HepG2 (cell line): ENCODE data around the gene BAIAP2L1. TPM values are rescaled to one million over a fixed set of nuclear protein-coding genes. Genes with fewer than 3 reads are reported as not detected.

Experiments used
- AGO1 ChIP-seq: fragments of 200-400 bp; formaldehyde crosslinking; IDR thresholded peaks from 2 replicates; pipeline ENCODE4 v1.6.1; 2017; ENCODE audit warnings: mild to moderate bottlenecking, low read depth, low read length, moderate library complexity; ENCODE audit not compliant: poor library complexity, severe bottlenecking
- AKAP8 ChIP-seq: sonication (generic); formaldehyde crosslinking; IDR thresholded peaks from 2 replicates; pipeline ENCODE4 v1.5.1; 2020; ENCODE audit warnings: mild to moderate bottlenecking, missing genetic modification reagents
- ELF3 ChIP-seq: IDR thresholded peaks from 2 replicates; pipeline ENCODE4 v1.6.1; 2016; ENCODE audit warnings: missing genetic modification reagents, missing compliant biosample characterization
- HNF4G ChIP-seq, 2 experiments: sonication (generic) in 1 of 2; formaldehyde crosslinking in 1 of 2; IDR thresholded peaks; 2 replicates each; pipeline versions ENCODE4 v1.4.0 to v1.6.1; 2011 to 2020; ENCODE audit warnings: borderline replicate concordance in 2 of 2, low read depth in 2 of 2, mild to moderate bottlenecking in 2 of 2, low read length in 1 of 2, missing genetic modification reagents in 1 of 2, moderate library complexity in 1 of 2
- KDM2A ChIP-seq: sonication (generic); formaldehyde crosslinking; IDR thresholded peaks from 2 replicates; pipeline ENCODE4 v1.4.0; 2020; ENCODE audit warnings: low read depth, missing genetic modification reagents, borderline replicate concordance
- MEF2D ChIP-seq: sonication (generic); formaldehyde crosslinking; IDR thresholded peaks from 2 replicates; pipeline ENCODE4 v1.5.1; 2020; ENCODE audit warnings: mild to moderate bottlenecking, missing genetic modification reagents
- MIER3 ChIP-seq: IDR thresholded peaks from 2 replicates; pipeline ENCODE4 v1.6.1; 2016; ENCODE audit warnings: missing compliant biosample characterization, borderline replicate concordance
- NONO ChIP-seq, 2 experiments: fragments of 450-650 bp in 1 of 2; sonication (generic) in 1 of 2; formaldehyde crosslinking in 1 of 2; IDR thresholded peaks in 1 of 2; conservative IDR thresholded peaks in 1 of 2; 2 replicates each; pipeline versions ENCODE4 v1.6.1 to v1.8.0; 2017 to 2022; ENCODE audit warnings: mild to moderate bottlenecking in 1 of 2, missing genetic modification reagents in 1 of 2, moderate library complexity in 1 of 2
- PHF5A ChIP-seq: IDR thresholded peaks from one replicate; pipeline ENCODE4 v1.6.1; 2018; ENCODE audit warnings: low read depth, missing genetic modification reagents; ENCODE audit not compliant: unreplicated experiment
- PPARG ChIP-seq: conservative IDR thresholded peaks from 2 replicates; pipeline ENCODE4 v1.6.1; 2016; ENCODE audit warnings: missing biosample characterization, missing genetic modification reagents
- PTBP1 ChIP-seq: fragments of 200-400 bp; formaldehyde crosslinking; IDR thresholded peaks from 2 replicates; pipeline ENCODE4 v1.6.1; 2018; ENCODE audit warnings: low read length, low read depth; ENCODE audit not compliant: poor library complexity, severe bottlenecking
- SALL1 ChIP-seq: sonication (generic); formaldehyde crosslinking; IDR thresholded peaks from 2 replicates; pipeline ENCODE4 v1.8.0; 2022; ENCODE audit warnings: mild to moderate bottlenecking, missing genetic modification reagents
- ZMYM3 ChIP-seq: sonication (generic); formaldehyde crosslinking; IDR thresholded peaks from 2 replicates; pipeline ENCODE4 v1.5.1; 2020; ENCODE audit warnings: mild to moderate bottlenecking, missing genetic modification reagents
- ZNF138 ChIP-seq: sonication (generic); formaldehyde crosslinking; IDR thresholded peaks from 2 replicates; pipeline ENCODE4 v1.5.0; 2020; ENCODE audit warnings: mild to moderate bottlenecking, low read depth, missing genetic modification reagents
- ZNF20 ChIP-seq: sonication (generic); formaldehyde crosslinking; IDR thresholded peaks from 2 replicates; pipeline ENCODE4 v1.4.0; 2020; ENCODE audit warnings: mild to moderate bottlenecking, moderate library complexity, missing genetic modification reagents
- ZNF225 ChIP-seq: sonication (generic); formaldehyde crosslinking; IDR thresholded peaks from 2 replicates; pipeline ENCODE4 v1.4.0; 2020; ENCODE audit warnings: mild to moderate bottlenecking, missing genetic modification reagents
- ZNF563 ChIP-seq: sonication (generic); formaldehyde crosslinking; IDR thresholded peaks from 2 replicates; pipeline ENCODE4 v1.8.0; 2022; ENCODE audit warnings: mild to moderate bottlenecking, moderate library complexity, missing genetic modification reagents
- ZNF788 ChIP-seq: sonication (generic); formaldehyde crosslinking; IDR thresholded peaks from 2 replicates; pipeline ENCODE4 v1.5.0; 2020; ENCODE audit warnings: mild to moderate bottlenecking, missing genetic modification reagents, borderline replicate concordance
- ZNF841 ChIP-seq: sonication (generic); formaldehyde crosslinking; IDR thresholded peaks from 2 replicates; pipeline ENCODE4 v1.8.1; 2023; ENCODE audit warnings: missing genetic modification reagents, borderline replicate concordance
- ZNF883 ChIP-seq: sonication (generic); formaldehyde crosslinking; IDR thresholded peaks from 2 replicates; pipeline ENCODE4 v1.5.1; 2020; ENCODE audit warnings: mild to moderate bottlenecking, missing genetic modification reagents; ENCODE audit errors: not compliant biosample characterization
- polyA plus RNA-seq, 8 experiments: library from polyadenylated mRNA; depleted of rRNA in 3 of 8; stranded (reverse) in 7 of 8; unstranded in 1 of 8; fragments of >200 nt; fragmentation: Illumina TruSeq in 4 of 8; extraction: Trizol in 4 of 8; gene quantifications; 2 replicates each; pipeline versions ENCODE4 v1.2.1 to v1.2.3, GENCODE V29; 2011 to 2016; ENCODE audit warnings: low read depth in 4 of 8, missing spikeins in 1 of 8, mixed read lengths in 1 of 8; ENCODE audit not compliant: insufficient read depth in 1 of 8
- total RNA-seq, 5 experiments: library from RNA; depleted of rRNA; stranded (reverse); fragments of >200 nt; fragmentation: Illumina TruSeq; extraction: Trizol; gene quantifications; 2 replicates each; pipeline ENCODE4 v1.2.3, GENCODE V29; 2016; ENCODE audit warnings: low read depth in 1 of 5
- TF ChIP-seq, protein P1 (sequence below): sonication (generic); formaldehyde crosslinking; IDR thresholded peaks from 2 replicates; pipeline ENCODE4 v1.5.1; 2020; ENCODE audit warnings: missing genetic modification reagents, mild to moderate bottlenecking, borderline replicate concordance
- TF ChIP-seq, protein P2 (sequence below): sonication (generic); formaldehyde crosslinking; IDR thresholded peaks from 2 replicates; pipeline ENCODE4 v1.5.1; 2020; ENCODE audit warnings: mild to moderate bottlenecking, missing genetic modification reagents, borderline replicate concordance
- TF ChIP-seq, protein P3 (sequence below): sonication (generic); formaldehyde crosslinking; IDR thresholded peaks from 2 replicates; pipeline ENCODE4 v1.5.0; 2020; ENCODE audit warnings: mild to moderate bottlenecking, missing genetic modification reagents
- TF ChIP-seq, protein P4 (sequence below): sonication (generic); formaldehyde crosslinking; IDR thresholded peaks from 2 replicates; pipeline ENCODE4 v1.4.0; 2020; ENCODE audit warnings: missing genetic modification reagents

The BAIAP2L1 gene
- total and polyA plus RNA-seq, 2 of the 13 experiments (the other 11 are each of a cell fraction or from before 2014, with no cell fraction given), result 13.0 to 21.5 TPM

DNA sequence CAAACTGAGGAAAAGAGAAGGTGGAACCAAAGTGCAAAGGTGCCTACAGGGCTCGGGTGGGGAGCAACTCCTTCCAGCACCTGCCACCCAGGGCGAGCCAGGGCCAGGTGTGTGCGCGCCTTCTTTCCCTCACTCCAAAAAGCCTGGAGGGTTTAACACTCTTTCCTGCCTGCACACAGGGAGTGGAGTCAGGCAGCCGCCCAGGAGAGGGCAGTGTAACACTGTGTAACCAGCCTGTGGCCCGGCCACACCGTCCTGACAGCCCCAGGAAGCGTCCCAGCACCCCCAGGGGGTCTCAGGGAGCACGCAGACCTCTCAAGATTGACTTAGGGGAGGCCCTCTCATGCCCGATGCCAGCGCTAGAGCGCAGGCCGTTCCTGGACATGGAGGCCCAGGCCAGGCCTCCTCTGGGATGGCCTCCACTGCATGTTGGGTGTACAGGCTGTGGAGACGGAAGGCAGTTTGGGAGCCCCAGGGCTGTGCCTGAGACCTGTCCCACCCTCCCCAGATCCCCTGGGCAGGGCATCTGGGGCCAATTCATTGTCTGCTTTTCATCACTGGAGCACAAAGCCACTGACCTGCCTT, 106.0 kb downstream of the BAIAP2L1 start (continued):
- TF ChIP-seq, protein P1, sequence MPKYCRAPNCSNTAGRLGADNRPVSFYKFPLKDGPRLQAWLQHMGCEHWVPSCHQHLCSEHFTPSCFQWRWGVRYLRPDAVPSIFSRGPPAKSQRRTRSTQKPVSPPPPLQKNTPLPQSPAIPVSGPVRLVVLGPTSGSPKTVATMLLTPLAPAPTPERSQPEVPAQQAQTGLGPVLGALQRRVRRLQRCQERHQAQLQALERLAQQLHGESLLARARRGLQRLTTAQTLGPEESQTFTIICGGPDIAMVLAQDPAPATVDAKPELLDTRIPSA, result no peak
- TF ChIP-seq PHF5A (CRISPR knock-in tag), result no peak
- TF ChIP-seq, protein P2, sequence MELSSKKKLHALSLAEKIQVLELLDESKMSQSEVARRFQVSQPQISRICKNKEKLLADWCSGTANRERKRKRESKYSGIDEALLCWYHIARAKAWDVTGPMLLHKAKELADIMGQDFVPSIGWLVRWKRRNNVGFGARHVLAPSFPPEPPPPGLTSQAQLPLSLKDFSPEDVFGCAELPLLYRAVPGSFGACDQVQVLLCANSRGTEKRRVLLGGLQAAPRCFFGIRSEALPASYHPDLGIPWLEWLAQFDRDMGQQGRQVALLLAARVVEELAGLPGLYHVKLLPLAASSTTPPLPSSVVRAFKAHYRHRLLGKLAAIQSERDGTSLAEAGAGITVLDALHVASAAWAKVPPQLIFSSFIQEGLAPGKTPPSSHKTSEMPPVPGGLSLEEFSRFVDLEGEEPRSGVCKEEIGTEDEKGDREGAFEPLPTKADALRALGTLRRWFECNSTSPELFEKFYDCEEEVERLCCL, result no peak
- TF ChIP-seq ZNF138 (CRISPR knock-in tag), result no peak
- no peak for TF ChIP-seq ZNF883 (CRISPR knock-in tag)
- no peak for TF ChIP-seq HNF4G (IDR thresholded peaks at IDR 0.05; ENCODE audit: borderline replicate concordance, low read depth, low read length)
- no peak for TF ChIP-seq HNF4G (CRISPR knock-in tag; IDR thresholded peaks at IDR 0.05; ENCODE audit: borderline replicate concordance, low read depth)
- TF ChIP-seq, protein P3, sequence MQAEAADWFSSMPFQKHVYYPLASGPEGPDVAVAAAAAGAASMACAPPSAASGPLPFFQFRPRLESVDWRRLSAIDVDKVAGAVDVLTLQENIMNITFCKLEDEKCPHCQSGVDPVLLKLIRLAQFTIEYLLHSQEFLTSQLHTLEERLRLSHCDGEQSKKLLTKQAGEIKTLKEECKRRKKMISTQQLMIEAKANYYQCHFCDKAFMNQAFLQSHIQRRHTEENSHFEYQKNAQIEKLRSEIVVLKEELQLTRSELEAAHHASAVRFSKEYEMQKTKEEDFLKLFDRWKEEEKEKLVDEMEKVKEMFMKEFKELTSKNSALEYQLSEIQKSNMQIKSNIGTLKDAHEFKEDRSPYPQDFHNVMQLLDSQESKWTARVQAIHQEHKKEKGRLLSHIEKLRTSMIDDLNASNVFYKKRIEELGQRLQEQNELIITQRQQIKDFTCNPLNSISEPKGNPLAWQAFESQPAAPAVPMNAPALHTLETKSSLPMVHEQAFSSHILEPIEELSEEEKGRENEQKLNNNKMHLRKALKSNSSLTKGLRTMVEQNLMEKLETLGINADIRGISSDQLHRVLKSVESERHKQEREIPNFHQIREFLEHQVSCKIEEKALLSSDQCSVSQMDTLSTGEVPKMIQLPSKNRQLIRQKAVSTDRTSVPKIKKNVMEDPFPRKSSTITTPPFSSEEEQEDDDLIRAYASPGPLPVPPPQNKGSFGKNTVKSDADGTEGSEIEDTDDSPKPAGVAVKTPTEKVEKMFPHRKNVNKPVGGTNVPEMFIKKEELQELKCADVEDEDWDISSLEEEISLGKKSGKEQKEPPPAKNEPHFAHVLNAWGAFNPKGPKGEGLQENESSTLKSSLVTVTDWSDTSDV (CRISPR knock-in tag), result no peak
- peak; percentile 17; the same call in 1 of the 2 replicates for TF ChIP-seq SALL1 (CRISPR knock-in tag)
- TF ChIP-seq PTBP1, result peak; percentile 71
- TF ChIP-seq ZNF788, result no peak
- TF ChIP-seq ELF3 (CRISPR knock-in tag), result no peak
- no peak for TF ChIP-seq ZNF20 (CRISPR knock-in tag)
- 0 out of 2 replicates have a peak, but pooled peaks have one; percentile 55 for TF ChIP-seq KDM2A (CRISPR knock-in tag)
- no peak for TF ChIP-seq ZMYM3 (CRISPR knock-in tag)
- TF ChIP-seq NONO (IDR thresholded peaks at IDR 0.05), result no peak
- TF ChIP-seq NONO (CRISPR knock-in tag; conservative IDR thresholded peaks at IDR 0.05), result 0 out of 2 replicates have a peak, but pooled peaks have one; percentile 30
- TF ChIP-seq ZNF563, result no peak
- 0 out of 2 replicates have a peak, but pooled peaks have one; percentile 15 for TF ChIP-seq PPARG (CRISPR knock-in tag)
- TF ChIP-seq MIER3 (CRISPR knock-in tag), result no peak
- TF ChIP-seq AGO1, result peak; percentile 59
- TF ChIP-seq AKAP8 (CRISPR knock-in tag), result 0 out of 2 replicates have a peak, but pooled peaks have one; percentile 69
- no peak for TF ChIP-seq ZNF841 (CRISPR knock-in tag)
- 0 out of 2 replicates have a peak, but pooled peaks have one; percentile 30 for TF ChIP-seq ZNF225 (CRISPR knock-in tag)
- no peak for TF ChIP-seq MEF2D (CRISPR knock-in tag)
- TF ChIP-seq, protein P4, sequence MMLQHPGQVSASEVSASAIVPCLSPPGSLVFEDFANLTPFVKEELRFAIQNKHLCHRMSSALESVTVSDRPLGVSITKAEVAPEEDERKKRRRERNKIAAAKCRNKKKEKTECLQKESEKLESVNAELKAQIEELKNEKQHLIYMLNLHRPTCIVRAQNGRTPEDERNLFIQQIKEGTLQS (CRISPR knock-in tag), result no peak
